Stimulated activated CD8-positive, alpha-beta memory T cell treated with anti-CD3 and anti-CD28 coated beads, Interleukin-15, amount 100 ng/mL, for 1 hour (primary cell): Measurements from ENCODE around the gene SNX18.

ENCODE experiments used
- DNase-seq: peaks from one replicate; pipeline ENCODE4 v3.0.0-alpha.2; 2020; ENCODE audit warnings: low read depth

The SNX18 gene

GRCh38 chr5:54541823-54542783 lies 24.5 kb downstream of the SNX18 start:
- no peak for DNase-seq

GRCh38 chr5:54544044-54544443 lies 26.5 kb downstream of the SNX18 start:
- no peak for DNase-seq

GRCh38 chr5:54545796-54546195 lies 28.2 kb downstream of the SNX18 start:
- DNase-seq, result no peak

GRCh38 chr5:54547711-54548250 lies 30.2 kb downstream of the SNX18 start:
- DNase-seq, result no peak

GRCh38 chr5:54548565-54548964 lies 31.0 kb downstream of the SNX18 start:
- DNase-seq, result no peak

GRCh38 chr5:54551292-54551691 lies 33.7 kb downstream of the SNX18 start:
- no peak for DNase-seq

- no peak for DNase-seq
Observed at GRCh38 chr5:54551926-54552325, 34.4 kb downstream of the SNX18 start.

- no peak for DNase-seq
Observed at GRCh38 chr5:54552446-54552845, 34.9 kb downstream of the SNX18 start.

GRCh38 chr5:54553659-54554207 lies 36.2 kb downstream of the SNX18 start:
- DNase-seq, result no peak

GRCh38 chr5:54556141-54556540 lies 38.6 kb downstream of the SNX18 start:
- no peak for DNase-seq

GRCh38 chr5:54558362-54558761 lies 40.8 kb downstream of the SNX18 start:
- DNase-seq, result no peak

- DNase-seq, result no peak
Observed at GRCh38 chr5:54561651-54562050, 44.1 kb downstream of the SNX18 start.

- DNase-seq, result no peak
Observed at GRCh38 chr5:54563083-54563761, 45.7 kb downstream of the SNX18 start.

- no peak for DNase-seq
Observed at GRCh38 chr5:54567996-54568395, 50.4 kb downstream of the SNX18 start.

- DNase-seq, result no peak
Observed at GRCh38 chr5:54570916-54571315, 53.4 kb downstream of the SNX18 start.

GRCh38 chr5:54571462-54571861 lies 53.9 kb downstream of the SNX18 start:
- DNase-seq, result no peak

- DNase-seq, result no peak
Observed at GRCh38 chr5:54573812-54574489, 56.4 kb downstream of the SNX18 start.

GRCh38 chr5:54577528-54577927 lies 60.0 kb downstream of the SNX18 start:
- DNase-seq, result no peak

- DNase-seq, result no peak
Observed at GRCh38 chr5:54577937-54578653, 60.5 kb downstream of the SNX18 start.

- DNase-seq, result no peak
Observed at GRCh38 chr5:54579591-54580295, 62.2 kb downstream of the SNX18 start.
